NCI-H146 (cell line): ENCODE measurements around the gene C16orf46.
"Not testable (repeated sequence)": the region's sequence is repeated elsewhere in the genome, so short reads cannot be mapped to it uniquely, and the experiment has no call there.

Source experiments
- DNase-seq: peaks from one replicate; lab custom pipeline; 2025; lab: John Stamatoyannopoulos, UW

Gene C16orf46

GRCh38 chr16:81077076-81077940 lies at the start of gene C16orf46:
Gene C16orf46, minus strand, starts transcription at chr16:81077238. Its CDS starts 13,283 bp downstream, at chr16:81063955.
- peak; percentile 91 for DNase-seq

- no peak for DNase-seq
Measured at GRCh38 chr16:81123092-81123852, 46.2 kb upstream of the C16orf46 start.

- no peak for DNase-seq
Measured at GRCh38 chr16:81121474-81121990, 44.5 kb upstream of the C16orf46 start.

GRCh38 chr16:81117436-81117835 lies 40.4 kb upstream of the C16orf46 start:
- DNase-seq = no peak

- DNase-seq = no peak
Measured at GRCh38 chr16:81116285-81116684, 39.2 kb upstream of the C16orf46 start.

GRCh38 chr16:81112453-81112852 lies 35.4 kb upstream of the C16orf46 start:
- DNase-seq = no peak

GRCh38 chr16:81109274-81109673 lies 32.2 kb upstream of the C16orf46 start:
- DNase-seq = not testable (repeated sequence)

- DNase-seq = no peak
Measured at GRCh38 chr16:81107511-81107910, 30.5 kb upstream of the C16orf46 start.

- DNase-seq = no peak
Measured at GRCh38 chr16:81106826-81107503, 29.9 kb upstream of the C16orf46 start.

- no peak for DNase-seq
Measured at GRCh38 chr16:81105946-81106345, 28.9 kb upstream of the C16orf46 start.

- DNase-seq = no peak
Measured at GRCh38 chr16:81101702-81102101, 24.7 kb upstream of the C16orf46 start.

- DNase-seq = no peak
Measured at GRCh38 chr16:81099958-81100357, 22.9 kb upstream of the C16orf46 start.

GRCh38 chr16:81097230-81097629 lies 20.2 kb upstream of the C16orf46 start:
- no peak for DNase-seq

- DNase-seq = peak; percentile 53
Measured at GRCh38 chr16:81096715-81097208, 19.7 kb upstream of the C16orf46 start.

- DNase-seq = peak; percentile 96
Measured at GRCh38 chr16:81095953-81096714, 19.1 kb upstream of the C16orf46 start, which contains the start of gene GCSH. Gene GCSH, minus strand, starts transcription at chr16:81096395. Its CDS starts 117 bp downstream, at chr16:81096278.

GRCh38 chr16:81095653-81095952 lies 18.6 kb upstream of the C16orf46 start:
- no peak for DNase-seq

- no peak for DNase-seq
Measured at GRCh38 chr16:81094771-81095251, 17.8 kb upstream of the C16orf46 start.

GRCh38 chr16:81088836-81089235 lies 11.8 kb upstream of the C16orf46 start:
- DNase-seq = no peak

GRCh38 chr16:81081014-81081413 lies 4.0 kb upstream of the C16orf46 start:
- DNase-seq = no peak

- no peak for DNase-seq
Measured at GRCh38 chr16:81080233-81080632, 3.2 kb upstream of the C16orf46 start.

GRCh38 chr16:81076566-81077075 lies 417 bp downstream of the C16orf46 start:
- peak; percentile 86 for DNase-seq
